Activated CD4-positive, alpha-beta T cell treated with anti-CD3 and anti-CD28 coated beads, Interleukin-2, amount 50 U/mL, for 16 hours (primary cell): ENCODE data around the gene SKP1.
A peak's percentile ranks its signal among the peaks of the same experiment; 100 is the strongest.

ENCODE experiments used
- DNase-seq: peaks from one replicate; pipeline ENCODE4 v3.0.0-alpha.2; 2020

Gene SKP1

DNA sequence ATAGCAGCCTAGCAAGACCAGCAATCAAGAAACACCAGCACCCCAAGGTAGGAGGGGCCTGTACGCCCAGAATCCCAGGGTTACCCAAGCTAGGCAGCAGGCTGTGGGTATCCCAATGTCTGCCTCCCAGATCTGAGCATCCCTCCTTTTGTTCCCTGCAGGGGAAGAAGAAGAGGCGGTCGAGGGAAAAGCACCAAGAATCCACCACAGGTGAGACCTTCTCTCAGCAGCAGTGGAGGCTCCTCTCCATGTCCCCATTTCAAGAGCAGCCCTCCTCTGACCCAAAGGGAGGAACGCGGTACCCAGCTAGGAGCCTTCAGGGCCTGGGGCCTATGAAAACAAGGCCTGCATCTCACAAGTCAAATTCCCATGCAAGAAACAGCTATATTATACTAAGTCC lies 33.3 kb downstream of the SKP1 start:
- DNase-seq: no peak

GRCh38 chr5:134142806-134143205 lies 33.9 kb downstream of the SKP1 start:
- DNase-seq: no peak

GRCh38 chr5:134142052-134142451 lies 34.7 kb downstream of the SKP1 start:
- no peak for DNase-seq

GRCh38 chr5:134141331-134142050 lies 35.3 kb downstream of the SKP1 start:
- DNase-seq: no peak

GRCh38 chr5:134140530-134141201 lies 36.1 kb downstream of the SKP1 start:
- peak; percentile 73 for DNase-seq

GRCh38 chr5:134139891-134140469 lies 36.8 kb downstream of the SKP1 start:
- DNase-seq: no peak

- no peak for DNase-seq
Observed at GRCh38 chr5:134139377-134139851, 37.3 kb downstream of the SKP1 start.

DNA sequence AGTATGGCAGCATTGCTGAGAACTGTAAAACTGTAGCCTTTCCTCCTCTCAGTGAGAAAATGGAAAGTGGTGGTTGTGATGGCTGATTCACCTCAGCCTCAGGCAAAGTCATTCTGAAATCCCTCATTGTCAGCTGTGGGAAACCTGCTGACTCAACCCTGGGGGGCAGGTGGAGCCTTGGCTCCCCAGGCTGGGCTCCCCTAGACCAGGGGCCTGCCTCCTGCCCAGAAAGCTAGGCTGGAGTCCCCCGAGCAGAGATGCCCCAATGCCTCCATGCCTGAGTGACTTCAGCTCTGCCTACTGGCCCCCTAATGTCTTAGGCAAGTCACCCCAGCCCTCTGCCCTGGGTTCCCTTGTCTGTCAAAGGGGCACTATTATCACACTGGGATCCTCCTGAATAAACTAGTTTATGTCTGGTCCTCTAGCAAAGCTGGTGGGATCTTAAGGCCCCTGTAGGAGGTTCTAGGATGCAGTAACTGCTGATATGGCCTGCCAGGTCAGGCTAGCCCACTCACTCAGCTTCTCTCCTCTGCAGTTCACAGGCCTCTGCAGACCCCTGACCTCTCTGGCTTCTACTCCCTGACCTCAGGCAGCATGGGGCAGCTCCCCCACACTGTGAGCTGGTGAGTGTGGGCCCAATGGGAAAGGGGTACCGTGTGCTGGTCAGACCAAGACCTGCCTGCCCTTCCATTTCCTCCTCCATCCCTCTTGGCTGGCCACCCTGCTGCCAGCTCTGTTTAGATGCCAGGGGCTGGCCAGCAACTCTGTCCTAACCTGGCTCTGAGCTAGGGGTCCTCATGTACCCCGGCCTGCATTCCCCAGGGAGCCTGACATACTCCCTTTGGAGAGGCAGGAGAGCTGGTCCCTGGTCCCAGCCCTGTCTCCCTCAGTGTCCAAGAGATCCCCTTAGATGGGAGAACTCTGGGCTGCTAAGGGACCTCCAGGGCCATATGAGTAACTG lies 38.1 kb downstream of the SKP1 start:
- peak; percentile 90 for DNase-seq

DNA sequence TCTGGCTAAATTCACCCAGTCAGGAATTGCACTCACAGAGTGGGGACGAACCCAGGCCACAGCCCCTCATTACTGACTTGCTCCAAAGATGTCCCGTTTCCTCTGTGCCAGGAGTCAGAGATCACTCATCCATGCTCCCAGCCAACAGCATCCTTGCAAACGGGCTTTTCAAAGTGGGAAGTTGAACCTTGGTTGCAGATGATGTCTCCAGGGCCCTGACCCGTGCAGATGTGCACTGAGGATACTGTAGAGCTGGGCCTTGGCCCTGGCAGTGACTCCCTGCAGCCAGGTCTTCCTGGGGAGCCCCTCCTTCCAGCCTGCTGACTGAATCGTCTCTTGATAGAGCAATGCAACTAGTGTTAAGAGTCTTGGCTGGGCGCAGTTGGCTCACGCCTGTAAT lies 40.0 kb downstream of the SKP1 start:
- no peak for DNase-seq

DNA sequence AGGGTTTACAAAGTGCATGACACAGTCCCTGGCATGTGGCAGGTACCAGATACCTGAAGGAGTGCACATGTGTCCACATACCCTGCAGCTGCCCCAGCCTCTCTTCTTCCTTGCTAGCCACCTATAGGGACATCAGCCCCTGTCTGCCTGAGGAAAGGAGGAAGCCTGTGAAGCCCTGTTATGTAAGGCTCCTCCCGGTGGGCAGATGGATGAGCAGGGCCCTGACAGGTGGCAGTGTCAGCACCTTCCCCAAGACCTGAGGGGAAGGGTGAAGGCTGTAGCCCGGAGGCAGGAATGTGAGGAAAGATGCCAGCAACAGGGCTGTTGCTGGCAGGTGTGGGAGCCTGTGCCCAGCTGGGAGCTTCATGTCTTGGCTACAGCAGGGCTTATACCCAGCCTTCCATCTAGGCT lies 40.5 kb downstream of the SKP1 start:
- DNase-seq: no peak

DNA sequence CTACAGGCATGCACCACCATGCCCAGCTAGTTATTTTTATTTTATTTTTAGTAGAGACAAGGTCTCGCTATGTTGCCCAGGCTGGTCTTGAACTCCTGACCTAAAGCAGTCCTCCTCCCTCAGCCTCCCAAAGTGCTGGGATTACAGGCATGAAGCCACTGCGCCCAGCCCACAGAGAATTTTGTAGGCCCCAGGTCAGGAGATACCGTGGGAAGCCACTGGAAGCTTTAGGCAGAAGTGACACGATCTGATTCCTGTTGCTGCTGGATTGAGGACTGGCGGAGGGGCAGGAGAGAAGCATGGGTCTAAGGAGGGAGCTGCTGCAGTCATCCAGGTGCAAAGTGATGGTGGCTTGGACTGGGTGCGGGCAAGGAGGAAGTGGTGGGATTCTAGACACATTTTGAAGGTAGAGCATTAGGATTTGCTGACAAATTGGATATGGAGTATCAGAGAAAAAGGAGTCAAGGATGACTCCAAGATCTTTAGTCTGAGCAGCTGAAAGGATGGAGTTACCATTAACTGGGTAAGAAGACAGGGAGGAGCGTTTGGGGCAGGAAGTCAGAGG lies 41.6 kb downstream of the SKP1 start:
- no peak for DNase-seq

DNA sequence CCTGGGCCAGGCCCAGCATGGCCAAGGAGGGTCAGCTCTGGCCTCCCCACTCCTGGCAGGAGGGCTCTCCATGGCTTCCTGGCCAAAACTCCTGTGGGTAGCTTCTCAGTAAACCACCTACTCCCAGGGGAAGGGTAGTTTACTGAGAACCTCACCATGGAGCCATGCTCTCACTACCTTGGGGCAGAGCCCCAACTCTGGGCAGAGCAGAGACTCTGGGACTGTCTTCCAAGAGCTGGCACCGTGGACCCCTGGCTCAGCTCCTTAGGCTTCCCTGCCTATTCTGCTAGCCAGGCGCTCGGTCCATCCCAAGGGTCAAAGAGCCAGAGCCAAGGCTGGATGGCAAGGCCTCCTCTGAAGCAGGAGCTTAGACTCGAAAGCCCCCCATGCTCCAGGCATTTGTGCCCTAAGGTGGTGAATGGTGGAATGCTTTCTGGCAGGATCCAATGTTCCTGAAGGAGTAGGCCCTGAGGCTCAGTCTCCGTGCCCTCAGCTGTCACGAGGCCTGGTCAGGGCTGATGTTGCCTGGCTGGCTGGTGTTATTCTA lies 42.7 kb downstream of the SKP1 start:
- no peak for DNase-seq

- DNase-seq: no peak
Observed at GRCh38 chr5:134133188-134133994, 43.4 kb downstream of the SKP1 start.

GRCh38 chr5:134132372-134133187 lies 44.2 kb downstream of the SKP1 start:
- peak; percentile 75 for DNase-seq

DNA sequence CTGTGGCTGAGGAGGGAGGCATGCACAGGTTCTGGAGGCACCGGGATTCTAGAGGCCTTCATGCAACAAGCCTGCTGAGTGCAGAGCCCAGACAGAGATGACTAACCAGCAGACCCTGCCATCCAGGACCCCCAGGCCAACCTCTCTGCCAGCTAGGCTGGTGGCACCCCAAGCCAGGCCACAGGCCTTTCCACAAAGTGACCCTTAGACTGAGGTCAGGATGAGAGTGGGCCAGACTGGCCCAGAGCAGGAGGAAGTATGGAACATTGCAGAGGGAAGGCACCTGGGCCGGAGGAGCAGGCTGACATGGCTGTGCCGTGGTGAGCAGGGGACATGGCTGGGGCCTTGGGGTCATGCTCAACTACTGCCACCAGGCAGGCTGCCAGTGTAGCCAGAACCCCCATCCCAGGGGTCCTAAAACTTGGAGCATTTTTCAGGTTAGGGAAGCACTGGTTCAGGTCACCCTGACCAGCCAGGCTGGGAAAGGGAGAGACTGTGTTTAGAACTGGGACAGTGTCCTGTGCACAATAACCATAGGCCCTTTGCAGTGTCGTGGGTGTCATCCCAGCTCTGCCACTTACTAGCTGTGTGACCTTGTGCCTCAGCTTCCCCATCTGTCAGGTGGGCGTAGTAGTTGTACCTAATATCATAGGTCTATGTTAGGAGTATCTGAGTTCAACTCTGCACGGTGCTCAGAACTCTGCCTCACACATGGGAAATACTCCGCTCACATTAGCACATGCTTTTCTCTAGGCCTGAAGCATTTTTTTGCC lies 45.0 kb downstream of the SKP1 start:
- DNase-seq: no peak

GRCh38 chr5:134131165-134131564 lies 45.6 kb downstream of the SKP1 start:
- no peak for DNase-seq

GRCh38 chr5:134130239-134130945 lies 46.4 kb downstream of the SKP1 start:
- no peak for DNase-seq

DNA sequence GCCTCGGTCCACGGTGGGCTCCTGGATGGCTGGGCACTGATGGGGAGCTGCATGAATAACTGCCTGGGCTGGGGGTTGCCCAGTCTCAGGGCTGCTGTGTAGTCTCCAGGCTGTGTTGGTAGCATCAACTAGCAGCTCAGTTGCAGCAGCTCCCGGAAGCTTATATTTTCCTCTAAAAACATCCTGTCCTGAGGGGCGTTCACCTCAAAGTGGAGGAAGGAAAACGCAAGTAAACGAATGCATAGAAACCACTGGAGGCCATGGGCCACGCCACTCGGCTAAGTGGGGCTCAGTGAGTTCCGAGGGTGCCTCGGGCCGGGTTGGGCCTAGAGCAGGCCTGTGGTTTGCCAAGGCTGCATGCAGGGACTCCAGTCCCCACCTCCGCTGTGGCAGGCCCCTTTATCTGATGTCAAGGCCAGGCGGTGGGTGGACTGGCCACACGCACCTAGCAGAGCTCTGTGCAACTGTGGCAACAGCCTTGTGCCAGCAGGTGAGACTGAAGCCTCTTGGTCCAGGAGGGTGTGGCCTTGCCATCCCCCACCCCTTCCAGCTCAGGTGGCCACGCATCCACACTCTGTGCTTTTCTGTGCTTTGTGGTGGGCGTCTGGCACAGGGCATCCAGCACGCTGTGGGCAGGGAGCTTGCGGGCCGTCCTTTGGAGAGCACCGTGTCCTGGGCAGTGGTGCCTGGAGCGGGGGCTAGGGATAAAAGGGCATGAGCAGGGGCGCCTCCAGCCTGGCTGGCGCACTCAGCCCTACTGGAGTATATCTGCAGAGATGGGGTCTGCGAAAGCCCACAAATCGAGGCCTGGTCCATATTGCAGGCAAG lies 47.1 kb downstream of the SKP1 start:
- DNase-seq: no peak
